Measurements from ENCODE around the gene KCNH1.

DNA sequence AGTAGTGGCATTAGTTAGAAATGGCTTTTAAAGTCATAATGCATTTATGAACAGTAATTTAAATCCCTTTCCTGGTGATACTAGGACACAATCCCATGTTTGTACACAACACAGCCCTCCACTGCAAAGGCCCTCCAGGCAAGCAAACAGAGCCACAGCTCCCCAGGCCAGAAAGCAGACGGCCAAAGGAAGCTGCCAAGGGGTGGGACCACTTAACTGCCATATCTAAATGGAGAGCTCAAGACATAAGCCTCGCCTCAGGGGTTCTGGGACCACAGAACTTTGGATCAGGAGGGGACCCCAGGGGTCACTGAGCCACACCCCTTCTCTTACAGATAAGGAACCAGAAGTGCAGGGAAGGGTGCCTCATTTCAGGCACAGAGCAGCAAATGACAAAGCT is 189.7 kb downstream of the KCNH1 start:
- TF ChIP-seq, protein P1, sequence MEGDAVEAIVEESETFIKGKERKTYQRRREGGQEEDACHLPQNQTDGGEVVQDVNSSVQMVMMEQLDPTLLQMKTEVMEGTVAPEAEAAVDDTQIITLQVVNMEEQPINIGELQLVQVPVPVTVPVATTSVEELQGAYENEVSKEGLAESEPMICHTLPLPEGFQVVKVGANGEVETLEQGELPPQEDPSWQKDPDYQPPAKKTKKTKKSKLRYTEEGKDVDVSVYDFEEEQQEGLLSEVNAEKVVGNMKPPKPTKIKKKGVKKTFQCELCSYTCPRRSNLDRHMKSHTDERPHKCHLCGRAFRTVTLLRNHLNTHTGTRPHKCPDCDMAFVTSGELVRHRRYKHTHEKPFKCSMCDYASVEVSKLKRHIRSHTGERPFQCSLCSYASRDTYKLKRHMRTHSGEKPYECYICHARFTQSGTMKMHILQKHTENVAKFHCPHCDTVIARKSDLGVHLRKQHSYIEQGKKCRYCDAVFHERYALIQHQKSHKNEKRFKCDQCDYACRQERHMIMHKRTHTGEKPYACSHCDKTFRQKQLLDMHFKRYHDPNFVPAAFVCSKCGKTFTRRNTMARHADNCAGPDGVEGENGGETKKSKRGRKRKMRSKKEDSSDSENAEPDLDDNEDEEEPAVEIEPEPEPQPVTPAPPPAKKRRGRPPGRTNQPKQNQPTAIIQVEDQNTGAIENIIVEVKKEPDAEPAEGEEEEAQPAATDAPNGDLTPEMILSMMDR (IDR thresholded peaks at IDR 0.05; ENCODE audit: low read depth, low read length) = no peak
- TF ChIP-seq EZH2phosphoT487 (IDR thresholded peaks at IDR 0.05; ENCODE audit: low read depth) = no peak

Measured in OCI-LY3 (cell line).